NCI-H524 treated with DMSO at 0.1 percent for 48 hours (cell line): ENCODE data around the gene GRAMD4.

Experiments used
- DNase-seq: peaks from one replicate; lab custom pipeline; 2025; lab: John Stamatoyannopoulos, UW

The GRAMD4 gene

DNA sequence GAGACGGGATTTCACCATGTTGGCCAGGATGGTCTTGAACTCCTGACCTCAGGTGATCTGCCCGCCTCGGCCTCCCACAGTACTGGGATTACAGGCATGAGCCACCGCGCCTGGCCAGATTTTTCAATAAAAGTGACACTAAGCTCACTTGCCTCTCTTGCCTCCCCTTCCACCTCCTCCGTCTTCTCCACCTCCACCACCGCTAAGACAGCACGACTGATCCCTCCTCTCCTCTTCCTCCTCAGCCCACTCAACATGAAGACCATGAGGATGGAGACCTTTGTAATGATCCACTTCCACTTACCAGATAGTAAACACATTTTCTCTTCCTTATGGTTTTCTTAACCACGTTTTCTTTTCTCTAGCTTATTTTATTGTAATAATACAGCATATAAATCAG, 103.7 kb downstream of the GRAMD4 start:
- no peak for DNase-seq

DNA sequence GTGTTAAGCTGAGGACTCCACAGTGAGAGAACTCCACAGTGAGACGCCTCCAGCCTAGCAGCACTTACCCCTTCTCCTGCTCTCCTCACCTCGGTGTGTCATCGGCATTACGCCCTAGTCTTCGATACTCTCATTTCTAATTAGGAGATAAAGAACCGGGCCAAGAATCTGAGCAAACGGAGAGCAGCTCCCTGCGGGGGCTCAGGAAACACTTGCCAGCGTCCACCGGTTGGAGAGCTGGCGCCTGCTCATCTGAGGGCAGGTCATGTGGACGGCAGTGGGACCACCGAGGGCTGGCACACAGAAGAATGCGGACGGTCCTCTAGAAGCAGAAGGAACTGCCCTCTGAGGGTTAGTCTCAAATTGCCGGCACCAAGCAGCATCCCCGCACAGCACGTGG, 104.9 kb downstream of the GRAMD4 start:
- no peak for DNase-seq

DNA sequence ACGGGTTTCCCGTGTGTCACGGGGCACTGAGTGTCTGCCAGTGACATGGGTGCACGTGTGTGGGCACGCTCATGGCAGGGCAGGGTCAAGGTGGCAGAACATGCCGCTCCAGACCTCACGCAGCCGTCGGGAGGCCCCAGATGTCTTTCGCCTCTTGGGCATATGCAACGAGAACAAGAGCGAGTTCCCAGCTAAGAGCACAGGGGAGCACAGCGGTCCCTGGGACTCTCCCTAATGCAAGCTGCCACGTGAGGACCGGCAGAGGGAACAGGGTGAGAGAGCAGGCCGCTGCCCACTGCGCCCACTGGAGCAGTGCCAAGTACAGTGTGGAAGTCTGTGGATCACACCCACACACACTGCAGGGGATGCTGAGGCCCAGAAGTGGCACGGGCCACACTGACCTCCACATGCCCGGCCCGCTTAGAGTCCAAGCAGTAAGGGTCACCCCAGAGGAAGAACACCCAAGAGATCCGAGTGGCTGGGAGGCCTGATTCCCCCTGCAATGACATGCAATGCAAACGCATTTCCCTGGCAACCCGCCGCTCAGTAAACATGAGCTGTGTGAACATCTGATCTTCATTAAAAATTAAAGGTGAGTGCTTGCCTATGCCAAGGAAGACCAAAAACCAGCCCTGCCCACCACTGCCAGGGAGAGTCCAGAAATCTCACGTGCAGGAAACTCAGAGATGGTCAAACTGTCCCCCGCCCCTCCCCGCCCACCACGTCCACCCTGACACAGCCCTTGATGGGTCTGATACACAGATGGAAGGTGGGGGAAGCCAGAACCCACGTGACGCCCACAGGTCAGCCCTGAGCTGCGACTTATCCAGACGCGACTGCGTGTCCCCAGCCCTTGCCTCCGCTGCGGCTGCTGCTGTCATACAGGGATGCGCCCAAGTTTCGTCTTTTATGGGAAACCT, 106.1 kb downstream of the GRAMD4 start:
- DNase-seq = no peak

DNA sequence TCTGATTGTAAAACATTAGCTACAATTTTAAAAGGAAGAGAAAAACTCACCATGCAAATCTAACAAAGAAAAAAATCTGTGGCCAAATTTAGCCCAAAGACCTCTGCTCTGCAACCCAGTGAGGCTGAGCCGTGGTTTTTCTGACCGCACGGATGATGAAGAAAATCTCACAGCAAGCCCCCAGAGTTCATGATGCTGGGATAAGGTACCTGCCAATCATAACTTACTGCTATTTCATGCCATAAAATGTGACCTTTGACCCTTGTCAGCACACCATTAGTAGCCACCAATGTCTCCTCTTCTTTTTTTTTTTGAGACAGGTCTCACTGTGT, 106.8 kb downstream of the GRAMD4 start:
- DNase-seq = no peak

DNA sequence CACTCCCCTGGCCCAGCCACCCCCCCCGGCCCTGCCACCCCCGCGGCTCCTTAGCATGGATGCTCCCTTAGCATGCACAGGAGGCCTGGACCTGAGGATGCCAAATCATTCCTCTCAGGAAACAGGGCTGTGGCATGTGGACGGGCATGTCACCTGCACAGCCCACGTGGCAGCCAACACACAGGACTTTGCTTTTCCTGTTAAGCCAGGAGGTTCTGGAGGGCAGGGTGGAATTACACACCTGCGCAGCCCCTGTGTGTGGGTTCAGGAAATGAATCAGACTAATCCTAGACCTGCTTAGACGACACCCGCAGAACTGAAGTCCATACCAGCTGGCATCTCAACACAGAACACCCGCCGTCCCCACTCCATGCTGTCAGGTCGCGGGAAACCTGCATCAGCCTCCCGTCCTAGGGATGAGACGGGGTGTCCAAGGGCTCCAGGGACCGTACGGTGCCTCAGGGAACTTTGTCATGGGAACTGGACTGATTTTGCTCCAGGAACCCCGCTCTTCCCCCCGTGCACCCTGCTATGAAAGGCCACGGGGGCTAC, 107.7 kb downstream of the GRAMD4 start:
- DNase-seq = no peak

DNA sequence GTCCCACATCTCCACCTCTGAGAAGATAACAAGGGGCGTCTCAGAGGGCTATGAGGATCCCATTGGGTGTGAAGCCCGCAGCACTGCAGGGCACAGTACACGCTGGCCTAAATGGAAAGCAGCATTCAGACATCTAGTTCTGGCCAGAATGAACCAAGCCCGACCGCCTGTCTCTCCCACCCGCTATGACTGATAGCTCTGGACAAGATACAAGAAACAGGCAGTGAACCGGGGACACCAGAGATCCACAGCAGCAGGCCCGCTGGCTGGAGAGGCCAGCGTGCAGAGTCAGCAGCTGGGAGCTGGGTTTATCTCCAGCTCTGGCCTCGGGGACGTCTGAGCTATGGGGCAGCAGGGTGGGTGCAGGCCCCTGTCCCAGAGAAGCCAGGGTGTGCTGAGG, 108.3 kb downstream of the GRAMD4 start:
- no peak for DNase-seq
